ENCODE data around the gene IFNAR1. TPM values are rescaled to one million over a fixed set of nuclear protein-coding genes. Genes with fewer than 3 reads are reported as not detected.
A peak's percentile ranks its signal among the peaks of the same experiment; 100 is the strongest.

Gene IFNAR1
- total RNA-seq, result 10 to 100 TPM; 63.4 to 71.3 TPM
- polyA plus RNA-seq (ENCODE audit: insufficient read length in 6 of 6), result 10 to 100 TPM; 29.2 to 35.7 (median 32.4) TPM
- long read RNA-seq, donor 1, full-length matches to known transcripts, result 4 of 16 reads
- long read RNA-seq, donor 1, partial matches to known transcripts, result 12 of 16 reads
- long read RNA-seq, donor 1, other reads (novel, unspliced or antisense), result 0 of 16 reads
- long read RNA-seq, donor 2, full-length matches to known transcripts, result 3 of 28 reads
- long read RNA-seq, donor 2, partial matches to known transcripts, result 25 of 28 reads
- long read RNA-seq, donor 2, other reads (novel, unspliced or antisense), result 0 of 28 reads
- long read RNA-seq, donor 3, full-length matches to known transcripts, result 8 of 8 reads
- long read RNA-seq, donor 3, partial matches to known transcripts, result 0 of 8 reads
- long read RNA-seq, donor 3, other reads (novel, unspliced or antisense), result 0 of 8 reads
- long read RNA-seq, donor 4, full-length matches to known transcripts, result 5 of 21 reads
- long read RNA-seq, donor 4, partial matches to known transcripts, result 12 of 21 reads
- long read RNA-seq, donor 4, other reads (novel, unspliced or antisense), result 4 of 21 reads
- long read RNA-seq, donor 5, full-length matches to known transcripts, result 4 of 9 reads
- long read RNA-seq, donor 5, partial matches to known transcripts, result 5 of 9 reads
- long read RNA-seq, donor 5, other reads (novel, unspliced or antisense), result 0 of 9 reads
- long read RNA-seq, donor 6, full-length matches to known transcripts, result 4 of 4 reads
- long read RNA-seq, donor 6, partial matches to known transcripts, result 0 of 4 reads
- long read RNA-seq, donor 6, other reads (novel, unspliced or antisense), result 0 of 4 reads
- long read RNA-seq, donor 7, full-length matches to known transcripts, result 4 of 4 reads
- long read RNA-seq, donor 7, partial matches to known transcripts, result 0 of 4 reads
- long read RNA-seq, donor 7, other reads (novel, unspliced or antisense), result 0 of 4 reads
- long read RNA-seq, donor 8, full-length matches to known transcripts, result 6 of 6 reads
- long read RNA-seq, donor 8, partial matches to known transcripts, result 0 of 6 reads
- long read RNA-seq, donor 8, other reads (novel, unspliced or antisense), result 0 of 6 reads
- long read RNA-seq, donor 9, result 0 reads
- long read RNA-seq, donor 10, full-length matches to known transcripts, result 1 of 7 reads
- long read RNA-seq, donor 10, partial matches to known transcripts, result 6 of 7 reads
- long read RNA-seq, donor 10, other reads (novel, unspliced or antisense), result 0 of 7 reads
- long read RNA-seq, donor 11, full-length matches to known transcripts, result 2 of 9 reads
- long read RNA-seq, donor 11, partial matches to known transcripts, result 7 of 9 reads
- long read RNA-seq, donor 11, other reads (novel, unspliced or antisense), result 0 of 9 reads
- long read RNA-seq, donor 12, full-length matches to known transcripts, result 8 of 8 reads
- long read RNA-seq, donor 12, partial matches to known transcripts, result 0 of 8 reads
- long read RNA-seq, donor 12, other reads (novel, unspliced or antisense), result 0 of 8 reads

DNA sequence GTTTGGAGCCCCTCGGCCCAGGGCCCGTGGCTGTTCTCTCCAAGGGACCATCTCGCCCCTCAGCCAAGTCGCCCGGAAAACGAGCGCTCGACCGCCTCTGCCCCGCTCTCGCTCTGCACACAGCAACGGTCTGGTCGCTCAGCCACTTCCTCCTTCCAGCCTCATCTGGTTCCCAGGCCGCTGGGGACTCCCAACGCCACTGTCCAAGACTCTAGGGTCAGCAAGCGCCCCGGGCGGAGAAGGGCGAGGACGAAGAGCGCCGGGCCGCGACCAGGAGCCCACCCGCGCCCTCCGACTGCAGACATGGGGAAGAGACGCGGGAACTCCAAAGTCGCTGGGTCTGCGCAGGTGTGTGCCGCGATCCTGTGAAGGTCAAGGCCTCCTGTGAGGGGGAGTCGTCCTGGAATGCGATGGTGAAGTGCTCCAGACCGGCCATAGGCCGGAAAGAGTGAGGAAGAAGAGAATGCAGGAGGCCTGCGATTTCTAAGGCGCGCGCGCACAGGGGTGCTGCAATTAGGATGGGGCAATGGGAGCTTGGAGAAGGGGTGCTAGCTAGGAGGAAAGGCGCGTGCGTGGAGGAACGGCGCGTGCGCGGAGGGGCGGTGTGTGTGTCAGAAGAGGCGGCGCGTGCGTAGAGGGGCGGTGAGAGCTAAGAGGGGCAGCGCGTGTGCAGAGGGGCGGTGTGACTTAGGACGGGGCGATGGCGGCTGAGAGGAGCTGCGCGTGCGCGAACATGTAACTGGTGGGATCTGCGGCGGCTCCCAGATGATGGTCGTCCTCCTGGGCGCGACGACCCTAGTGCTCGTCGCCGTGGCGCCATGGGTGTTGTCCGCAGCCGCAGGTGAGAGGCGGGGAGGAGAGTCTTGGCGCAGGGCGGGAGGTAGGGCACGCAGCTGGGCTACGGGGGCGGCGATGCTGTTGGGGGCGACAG is at the start of gene IFNAR1:
Gene IFNAR1 (plus strand): TSS at position 680 of the 931 bp plus-strand sequence. CDS start 86 bp downstream, at position 766.
- Histone ChIP-seq H3K27me3 (no peaks in the 10 kb centered on the region), H3K9me3 (no peaks in the 10 kb centered on the region), H3K4me3 (peak within 1 kb of the TSS; percentile 78 to 98), H3K27ac (peak within 1 kb of the TSS; percentile 99), H3K4me1 (peaks cover 18 to 34% of the 10 kb centered on the region in 2 donors), H3K36me3 (no peaks in the 10 kb centered on the region)
- ATAC-seq, result peak; percentile 98
- peak; percentile 99 for DNase-seq
- intact Hi-C loops (cut with DNase I), result no loop called here
- TF ChIP-seq, protein P1, sequence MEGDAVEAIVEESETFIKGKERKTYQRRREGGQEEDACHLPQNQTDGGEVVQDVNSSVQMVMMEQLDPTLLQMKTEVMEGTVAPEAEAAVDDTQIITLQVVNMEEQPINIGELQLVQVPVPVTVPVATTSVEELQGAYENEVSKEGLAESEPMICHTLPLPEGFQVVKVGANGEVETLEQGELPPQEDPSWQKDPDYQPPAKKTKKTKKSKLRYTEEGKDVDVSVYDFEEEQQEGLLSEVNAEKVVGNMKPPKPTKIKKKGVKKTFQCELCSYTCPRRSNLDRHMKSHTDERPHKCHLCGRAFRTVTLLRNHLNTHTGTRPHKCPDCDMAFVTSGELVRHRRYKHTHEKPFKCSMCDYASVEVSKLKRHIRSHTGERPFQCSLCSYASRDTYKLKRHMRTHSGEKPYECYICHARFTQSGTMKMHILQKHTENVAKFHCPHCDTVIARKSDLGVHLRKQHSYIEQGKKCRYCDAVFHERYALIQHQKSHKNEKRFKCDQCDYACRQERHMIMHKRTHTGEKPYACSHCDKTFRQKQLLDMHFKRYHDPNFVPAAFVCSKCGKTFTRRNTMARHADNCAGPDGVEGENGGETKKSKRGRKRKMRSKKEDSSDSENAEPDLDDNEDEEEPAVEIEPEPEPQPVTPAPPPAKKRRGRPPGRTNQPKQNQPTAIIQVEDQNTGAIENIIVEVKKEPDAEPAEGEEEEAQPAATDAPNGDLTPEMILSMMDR (IDR thresholded peaks at IDR 0.05), result no peak

DNA sequence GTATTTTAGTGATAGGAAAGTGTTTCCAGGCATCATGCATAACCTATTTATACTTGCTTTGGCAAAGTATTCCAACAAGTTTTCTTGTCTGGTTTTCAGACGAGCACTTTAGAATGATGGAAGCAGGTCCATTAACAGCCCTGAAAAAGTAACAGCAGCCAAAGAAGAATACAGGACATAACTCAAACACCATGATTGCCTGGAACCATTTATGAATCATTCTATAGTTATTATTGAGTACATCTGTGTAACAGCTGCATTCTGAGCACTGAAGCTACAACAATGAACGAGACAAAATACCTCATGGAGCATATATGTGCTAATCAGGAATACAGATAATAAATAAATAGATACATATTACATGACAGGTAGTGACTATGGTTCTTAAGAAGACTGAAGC is 46.0 kb upstream of the IFNAR1 start:
- Histone ChIP-seq H3K4me3 (no peak overlapping the region), H3K9me3 (peaks cover 2 to 4% of the 10 kb centered on the region in 2 donors), H3K36me3 (peaks cover 0 to 93% of the 10 kb centered on the region in 2 donors), H3K4me1 (no peaks in the 10 kb centered on the region), H3K27me3 (no peaks in the 10 kb centered on the region), H3K27ac (no peak overlapping the region)
- DNase-seq (no peak), ATAC-seq (no peak)
- intact Hi-C loops (cut with DNase I), result no loop called here
- TF ChIP-seq, protein P1 (IDR thresholded peaks at IDR 0.05), result no peak

GRCh38 chr21:33279330-33279820 is 45.4 kb upstream of the IFNAR1 start:
- peaks cover 0 to 95% of the 10 kb centered on the region in 2 donors for H3K36me3 ChIP-seq
- H3K4me1 ChIP-seq, result no peaks in the 10 kb centered on the region
- no peaks in the 10 kb centered on the region for H3K27me3 ChIP-seq
- H3K27ac ChIP-seq, result no peak overlapping the region
- H3K9me3 ChIP-seq, result peaks cover 2 to 4% of the 10 kb centered on the region in 2 donors
- no peak for DNase-seq
- TF ChIP-seq, protein P1 (IDR thresholded peaks at IDR 0.05), result no peak
- no peak for ATAC-seq
- no peak overlapping the region for H3K4me3 ChIP-seq
- intact Hi-C loops (cut with DNase I), result no loop called here

DNA sequence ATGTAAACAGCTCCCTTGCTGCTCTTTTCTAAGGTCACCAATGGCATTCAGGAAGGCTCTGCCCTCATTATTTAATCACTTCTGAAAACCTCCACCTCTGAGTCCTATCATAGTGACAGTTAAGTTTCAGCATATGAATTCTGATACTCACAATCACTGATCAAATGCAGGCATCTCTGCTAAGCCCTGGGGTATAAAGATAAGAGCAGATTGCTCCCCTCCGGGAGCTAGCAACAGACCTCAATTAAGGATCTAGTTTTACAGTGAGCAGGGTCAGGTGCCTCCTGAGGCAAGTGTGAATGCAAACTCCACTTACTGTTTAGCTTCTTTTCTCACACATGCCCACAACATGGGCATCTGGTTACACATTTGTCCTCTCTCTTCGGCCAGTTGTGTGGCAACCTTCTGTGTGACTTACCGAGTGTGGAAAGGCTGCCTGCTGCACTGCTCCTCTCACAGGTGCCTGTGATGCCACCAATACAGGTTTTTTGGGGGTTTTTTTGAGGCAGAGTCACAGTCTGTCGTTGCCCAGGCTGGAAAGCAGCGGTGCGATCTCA is 43.6 kb upstream of the IFNAR1 start:
- H3K27ac ChIP-seq, result no peak overlapping the region
- no peak overlapping the region for H3K4me3 ChIP-seq
- ATAC-seq (no peak), DNase-seq (no peak)
- peaks cover 2 to 4% of the 10 kb centered on the region in 2 donors for H3K9me3 ChIP-seq
- no peaks in the 10 kb centered on the region for H3K27me3 ChIP-seq
- H3K4me1 ChIP-seq, result peaks cover 3 to 5% of the 10 kb centered on the region in 2 donors
- intact Hi-C loops (cut with DNase I), result no loop called here
- TF ChIP-seq, protein P1 (IDR thresholded peaks at IDR 0.05), result no peak
- peaks cover 0 to 96% of the 10 kb centered on the region in 2 donors for H3K36me3 ChIP-seq

Data from left lung (tissue), 14 donors.